GM21390 (cell line): ENCODE measurements around the gene NID2.

ENCODE experiments used
- ATAC-seq: cut with Tn5 transposase; IDR thresholded peaks from one replicate; pipeline ENCODE4 v1.9.1; 2021; ENCODE audit not compliant: unreplicated experiment

The NID2 gene

GRCh38 chr14:52068615-52069306, at the start of gene NID2:
Gene NID2, minus strand, starts transcription at chr14:52069059. Its CDS starts 65 bp downstream, at chr14:52068994.
- no peak for ATAC-seq

GRCh38 chr14:52117111-52117832, 48.4 kb upstream of the NID2 start:
- no peak for ATAC-seq

GRCh38 chr14:52115286-52115685, 46.4 kb upstream of the NID2 start:
- ATAC-seq: no peak

- ATAC-seq: no peak
These were observed 43.6 kb upstream of the NID2 start for GRCh38 chr14:52112336-52113018.

- no peak for ATAC-seq
These were observed 42.7 kb upstream of the NID2 start for GRCh38 chr14:52111583-52111982.

GRCh38 chr14:52110441-52111086, 41.7 kb upstream of the NID2 start:
- ATAC-seq: no peak

GRCh38 chr14:52108823-52109222, 40.0 kb upstream of the NID2 start:
- ATAC-seq: no peak

GRCh38 chr14:52106840-52107239, 38.0 kb upstream of the NID2 start:
- no peak for ATAC-seq

GRCh38 chr14:52103416-52103815, 34.6 kb upstream of the NID2 start:
- ATAC-seq: no peak

- ATAC-seq: no peak
These were observed 26.9 kb upstream of the NID2 start for GRCh38 chr14:52095794-52096193.

- ATAC-seq: no peak
These were observed 26.5 kb upstream of the NID2 start for GRCh38 chr14:52095336-52095735.

- ATAC-seq: no peak
These were observed 25.9 kb upstream of the NID2 start for GRCh38 chr14:52094546-52095271.

- ATAC-seq: no peak
These were observed 23.1 kb upstream of the NID2 start for GRCh38 chr14:52091928-52092327.

- no peak for ATAC-seq
These were observed 22.1 kb upstream of the NID2 start for GRCh38 chr14:52090936-52091335.

- no peak for ATAC-seq
These were observed 20.4 kb upstream of the NID2 start for GRCh38 chr14:52089218-52089617.

GRCh38 chr14:52086711-52087110, 17.9 kb upstream of the NID2 start:
- ATAC-seq: no peak

GRCh38 chr14:52082903-52083302, 14.0 kb upstream of the NID2 start:
- no peak for ATAC-seq

GRCh38 chr14:52081964-52082363, 13.1 kb upstream of the NID2 start:
- ATAC-seq: no peak

GRCh38 chr14:52080808-52081755, 12.2 kb upstream of the NID2 start:
- ATAC-seq: no peak
